ENCODE results near the gene ADARB2. TPM values are rescaled to one million over a fixed set of nuclear protein-coding genes. Genes with fewer than 3 reads are reported as not detected.

ADARB2 gene
- total and polyA plus RNA-seq, 4 donors = 0.55 to 0.70 (median 0.59) TPM; not detected in 1

DNA sequence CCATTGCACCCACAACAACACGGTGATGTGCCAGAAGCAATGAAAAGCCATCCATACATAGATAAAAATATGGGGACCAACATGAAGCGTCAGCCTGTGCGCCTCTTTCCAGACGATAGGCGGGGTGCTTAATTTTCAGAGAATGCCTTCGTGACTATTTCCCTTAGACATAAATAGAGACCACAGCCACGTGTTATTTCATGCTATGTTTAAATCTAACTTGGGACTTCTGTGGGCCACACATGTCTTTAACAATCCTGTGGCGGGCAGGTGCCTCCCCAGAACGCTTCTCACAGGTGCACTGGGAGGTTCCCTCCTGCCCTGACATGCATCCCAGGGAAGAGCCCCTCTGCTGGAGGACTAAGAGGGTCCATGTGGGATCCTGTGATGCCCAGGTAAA lies 259.7 kb downstream of the ADARB2 start:
- TF ChIP-seq YY1 (IDR thresholded peaks at IDR 0.05) (no peak), NR2F2 (IDR thresholded peaks at IDR 0.05) (no peak), GABPA (IDR thresholded peaks at IDR 0.05 in 1 of 2, conservative IDR thresholded peaks at IDR 0.05 in 1 of 2) (no peak), JUND (IDR thresholded peaks at IDR 0.05) (no peak), SP1 (IDR thresholded peaks at IDR 0.05) (no peak), TAF1 (conservative IDR thresholded peaks at IDR 0.05) (no peak), RXRA (IDR thresholded peaks at IDR 0.05) (no peak)
- TF ChIP-seq, protein P1, sequence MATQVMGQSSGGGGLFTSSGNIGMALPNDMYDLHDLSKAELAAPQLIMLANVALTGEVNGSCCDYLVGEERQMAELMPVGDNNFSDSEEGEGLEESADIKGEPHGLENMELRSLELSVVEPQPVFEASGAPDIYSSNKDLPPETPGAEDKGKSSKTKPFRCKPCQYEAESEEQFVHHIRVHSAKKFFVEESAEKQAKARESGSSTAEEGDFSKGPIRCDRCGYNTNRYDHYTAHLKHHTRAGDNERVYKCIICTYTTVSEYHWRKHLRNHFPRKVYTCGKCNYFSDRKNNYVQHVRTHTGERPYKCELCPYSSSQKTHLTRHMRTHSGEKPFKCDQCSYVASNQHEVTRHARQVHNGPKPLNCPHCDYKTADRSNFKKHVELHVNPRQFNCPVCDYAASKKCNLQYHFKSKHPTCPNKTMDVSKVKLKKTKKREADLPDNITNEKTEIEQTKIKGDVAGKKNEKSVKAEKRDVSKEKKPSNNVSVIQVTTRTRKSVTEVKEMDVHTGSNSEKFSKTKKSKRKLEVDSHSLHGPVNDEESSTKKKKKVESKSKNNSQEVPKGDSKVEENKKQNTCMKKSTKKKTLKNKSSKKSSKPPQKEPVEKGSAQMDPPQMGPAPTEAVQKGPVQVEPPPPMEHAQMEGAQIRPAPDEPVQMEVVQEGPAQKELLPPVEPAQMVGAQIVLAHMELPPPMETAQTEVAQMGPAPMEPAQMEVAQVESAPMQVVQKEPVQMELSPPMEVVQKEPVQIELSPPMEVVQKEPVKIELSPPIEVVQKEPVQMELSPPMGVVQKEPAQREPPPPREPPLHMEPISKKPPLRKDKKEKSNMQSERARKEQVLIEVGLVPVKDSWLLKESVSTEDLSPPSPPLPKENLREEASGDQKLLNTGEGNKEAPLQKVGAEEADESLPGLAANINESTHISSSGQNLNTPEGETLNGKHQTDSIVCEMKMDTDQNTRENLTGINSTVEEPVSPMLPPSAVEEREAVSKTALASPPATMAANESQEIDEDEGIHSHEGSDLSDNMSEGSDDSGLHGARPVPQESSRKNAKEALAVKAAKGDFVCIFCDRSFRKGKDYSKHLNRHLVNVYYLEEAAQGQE (IDR thresholded peaks at IDR 0.05) = no peak
- TF ChIP-seq, protein P2, sequence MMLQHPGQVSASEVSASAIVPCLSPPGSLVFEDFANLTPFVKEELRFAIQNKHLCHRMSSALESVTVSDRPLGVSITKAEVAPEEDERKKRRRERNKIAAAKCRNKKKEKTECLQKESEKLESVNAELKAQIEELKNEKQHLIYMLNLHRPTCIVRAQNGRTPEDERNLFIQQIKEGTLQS (IDR thresholded peaks at IDR 0.05) = no peak
- H3K4me3 ChIP-seq (ENCODE audit: low read depth in 1 of 3, low read length in 3 of 3) = no peak overlapping the region
- H3K36me3 ChIP-seq (ENCODE audit: control insufficient read depth in 4 of 4, insufficient read depth in 3 of 4, low read depth in 1 of 4, low read length in 3 of 4) = no peaks in the 10 kb centered on the region
- H3K27ac ChIP-seq (ENCODE audit: low read depth in 1 of 2, low read length in 2 of 2) = no peak overlapping the region
- H3K9ac ChIP-seq (ENCODE audit: low read depth in 1 of 2, low read length in 2 of 2) = no peak overlapping the region
- no peaks in the 10 kb centered on the region for H3K4me1 ChIP-seq (ENCODE audit: control insufficient read depth in 4 of 4, insufficient read depth in 4 of 4, low read length in 3 of 4)
- 88% methylated on average over 9 of the region's 9 CpGs for WGBS
- H3K27me3 ChIP-seq (ENCODE audit: control insufficient read depth in 4 of 4, insufficient read depth in 4 of 4, low read length in 3 of 4) = no peaks in the 10 kb centered on the region
- H3K9me3 ChIP-seq (ENCODE audit: control insufficient read depth in 4 of 4, low read length in 3 of 4) = peaks cover 0 to 2% (median under 1%) of the 10 kb centered on the region in 4 donors
- no peak for DNase-seq (ENCODE audit: low spot score)

DNA sequence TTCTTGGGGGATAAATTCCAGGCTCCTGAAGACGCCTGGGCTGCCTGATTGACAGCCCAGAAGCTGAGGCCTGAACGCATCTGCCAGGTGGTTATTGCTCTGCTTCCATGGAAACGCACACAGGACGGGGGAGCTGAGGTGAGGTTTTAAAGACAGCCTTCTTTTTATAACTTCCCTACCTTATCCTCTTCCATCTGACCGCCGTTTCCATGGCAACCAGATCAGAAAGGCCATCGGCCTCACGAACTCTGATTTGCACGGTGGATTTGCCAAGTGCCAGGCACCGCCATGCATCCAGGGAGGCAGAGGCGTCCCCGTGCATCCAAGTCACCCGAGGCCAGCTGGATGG lies 260.9 kb downstream of the ADARB2 start:
- no peaks in the 10 kb centered on the region for H3K4me1 ChIP-seq (ENCODE audit: control insufficient read depth in 4 of 4, insufficient read depth in 4 of 4, low read length in 3 of 4)
- H3K27ac ChIP-seq (ENCODE audit: low read depth in 1 of 2, low read length in 2 of 2) = no peak overlapping the region
- WGBS = 71% methylated on average over 13 of the region's 13 CpGs
- no peak for TF ChIP-seq RAD21 (IDR thresholded peaks at IDR 0.05)
- TF ChIP-seq, protein P2 (IDR thresholded peaks at IDR 0.05) = no peak
- TF ChIP-seq TAF1 (conservative IDR thresholded peaks at IDR 0.05) = no peak
- TF ChIP-seq JUND (IDR thresholded peaks at IDR 0.05) = no peak
- TF ChIP-seq HNF4G (IDR thresholded peaks at IDR 0.05) = no peak
- TF ChIP-seq, protein P3, sequence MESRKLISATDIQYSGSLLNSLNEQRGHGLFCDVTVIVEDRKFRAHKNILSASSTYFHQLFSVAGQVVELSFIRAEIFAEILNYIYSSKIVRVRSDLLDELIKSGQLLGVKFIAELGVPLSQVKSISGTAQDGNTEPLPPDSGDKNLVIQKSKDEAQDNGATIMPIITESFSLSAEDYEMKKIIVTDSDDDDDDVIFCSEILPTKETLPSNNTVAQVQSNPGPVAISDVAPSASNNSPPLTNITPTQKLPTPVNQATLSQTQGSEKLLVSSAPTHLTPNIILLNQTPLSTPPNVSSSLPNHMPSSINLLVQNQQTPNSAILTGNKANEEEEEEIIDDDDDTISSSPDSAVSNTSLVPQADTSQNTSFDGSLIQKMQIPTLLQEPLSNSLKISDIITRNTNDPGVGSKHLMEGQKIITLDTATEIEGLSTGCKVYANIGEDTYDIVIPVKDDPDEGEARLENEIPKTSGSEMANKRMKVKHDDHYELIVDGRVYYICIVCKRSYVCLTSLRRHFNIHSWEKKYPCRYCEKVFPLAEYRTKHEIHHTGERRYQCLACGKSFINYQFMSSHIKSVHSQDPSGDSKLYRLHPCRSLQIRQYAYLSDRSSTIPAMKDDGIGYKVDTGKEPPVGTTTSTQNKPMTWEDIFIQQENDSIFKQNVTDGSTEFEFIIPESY (IDR thresholded peaks at IDR 0.05) = no peak
- TF ChIP-seq YY1 (IDR thresholded peaks at IDR 0.05) = no peak
- TF ChIP-seq, protein P1 (IDR thresholded peaks at IDR 0.05) = no peak
- no peak for TF ChIP-seq HNF4A (conservative IDR thresholded peaks at IDR 0.05)
- TF ChIP-seq, protein P4, sequence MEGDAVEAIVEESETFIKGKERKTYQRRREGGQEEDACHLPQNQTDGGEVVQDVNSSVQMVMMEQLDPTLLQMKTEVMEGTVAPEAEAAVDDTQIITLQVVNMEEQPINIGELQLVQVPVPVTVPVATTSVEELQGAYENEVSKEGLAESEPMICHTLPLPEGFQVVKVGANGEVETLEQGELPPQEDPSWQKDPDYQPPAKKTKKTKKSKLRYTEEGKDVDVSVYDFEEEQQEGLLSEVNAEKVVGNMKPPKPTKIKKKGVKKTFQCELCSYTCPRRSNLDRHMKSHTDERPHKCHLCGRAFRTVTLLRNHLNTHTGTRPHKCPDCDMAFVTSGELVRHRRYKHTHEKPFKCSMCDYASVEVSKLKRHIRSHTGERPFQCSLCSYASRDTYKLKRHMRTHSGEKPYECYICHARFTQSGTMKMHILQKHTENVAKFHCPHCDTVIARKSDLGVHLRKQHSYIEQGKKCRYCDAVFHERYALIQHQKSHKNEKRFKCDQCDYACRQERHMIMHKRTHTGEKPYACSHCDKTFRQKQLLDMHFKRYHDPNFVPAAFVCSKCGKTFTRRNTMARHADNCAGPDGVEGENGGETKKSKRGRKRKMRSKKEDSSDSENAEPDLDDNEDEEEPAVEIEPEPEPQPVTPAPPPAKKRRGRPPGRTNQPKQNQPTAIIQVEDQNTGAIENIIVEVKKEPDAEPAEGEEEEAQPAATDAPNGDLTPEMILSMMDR (IDR thresholded peaks at IDR 0.05; ENCODE audit: low read depth, low read length, missing input control) = no peak
- no peak for TF ChIP-seq SP1 (IDR thresholded peaks at IDR 0.05)
- no peak for TF ChIP-seq RXRA (IDR thresholded peaks at IDR 0.05)
- H3K9ac ChIP-seq (ENCODE audit: low read depth in 1 of 2, low read length in 2 of 2) = no peak overlapping the region
- no peak for DNase-seq (ENCODE audit: low spot score)
- H3K36me3 ChIP-seq (ENCODE audit: control insufficient read depth in 4 of 4, insufficient read depth in 3 of 4, low read depth in 1 of 4, low read length in 3 of 4) = no peaks in the 10 kb centered on the region
- no peak overlapping the region for H3K4me3 ChIP-seq (ENCODE audit: low read depth in 1 of 3, low read length in 3 of 3)
- H3K27me3 ChIP-seq (ENCODE audit: control insufficient read depth in 4 of 4, insufficient read depth in 4 of 4, low read length in 3 of 4) = no peaks in the 10 kb centered on the region
- peaks cover 0 to 2% (median under 1%) of the 10 kb centered on the region in 4 donors for H3K9me3 ChIP-seq (ENCODE audit: control insufficient read depth in 4 of 4, low read length in 3 of 4)
